H9 (cell line): ENCODE results near the gene JAKMIP1. TPM values are rescaled to one million over a fixed set of nuclear protein-coding genes. Genes with fewer than 3 reads are reported as not detected.

Source experiments
- DNase-seq: peaks from one replicate; pipeline ENCODE4 v3.0.0-alpha.2; 2017
- H2AFZ ChIP-seq: one replicate; pipeline ENCODE4 v1.6.1; 2013; ENCODE audit warnings: mild to moderate bottlenecking, low read length, control low read depth, moderate library complexity
- H2AK5ac ChIP-seq: 2 replicates; pipeline ENCODE4 v1.6.1; 2013; ENCODE audit warnings: low read length, control low read depth, mixed read lengths; ENCODE audit not compliant: insufficient read length
- H2BK120ac ChIP-seq: one replicate; pipeline ENCODE4 v1.6.1; 2013; ENCODE audit warnings: low read depth, mild to moderate bottlenecking, low read length, control low read depth, inconsistent platforms; ENCODE audit not compliant: poor library complexity, severe bottlenecking
- H2BK12ac ChIP-seq: 2 replicates; pipeline ENCODE4 v1.6.1; 2013; ENCODE audit warnings: low read length, control low read depth, mixed read lengths, low read depth; ENCODE audit not compliant: insufficient read length
- H2BK15ac ChIP-seq: 2 replicates; pipeline ENCODE4 v1.6.1; 2013; ENCODE audit warnings: low read depth, low read length, control low read depth
- H2BK20ac ChIP-seq: one replicate; pipeline ENCODE4 v1.6.1; 2013; ENCODE audit warnings: low read depth, mild to moderate bottlenecking, low read length, control low read depth, inconsistent platforms; ENCODE audit not compliant: poor library complexity, severe bottlenecking
- H2BK5ac ChIP-seq: 2 replicates; pipeline ENCODE4 v1.6.1; 2013; ENCODE audit warnings: low read length, control low read depth, mixed read lengths; ENCODE audit not compliant: insufficient read length
- H3K14ac ChIP-seq: 2 replicates; pipeline ENCODE4 v1.6.1; 2013; ENCODE audit warnings: low read length, control low read depth; ENCODE audit not compliant: insufficient read depth
- H3K18ac ChIP-seq: 2 replicates; pipeline ENCODE4 v1.6.1; 2013; ENCODE audit warnings: low read depth, mild to moderate bottlenecking, mixed read lengths, low read length, control low read depth; ENCODE audit not compliant: insufficient read length
- H3K23ac ChIP-seq: 2 replicates; pipeline ENCODE4 v1.6.1; 2013; ENCODE audit warnings: low read length, control low read depth, mixed read lengths, low read depth; ENCODE audit not compliant: insufficient read length
- H3K23me2 ChIP-seq: 2 replicates; pipeline ENCODE4 v1.6.1; 2013; ENCODE audit warnings: low read depth, mild to moderate bottlenecking, mixed read lengths, low read length, control low read depth; ENCODE audit not compliant: insufficient read length, poor library complexity, severe bottlenecking
- H3K27ac ChIP-seq: 2 replicates; pipeline ENCODE4 v1.5.1; 2013; ENCODE audit warnings: low read length, control low read depth, mixed read lengths, low read depth; ENCODE audit not compliant: insufficient read length
- H3K27me3 ChIP-seq: 2 replicates; pipeline ENCODE4 v1.6.1; 2013; ENCODE audit warnings: low read length, control low read depth, inconsistent platforms; ENCODE audit not compliant: insufficient read depth
- H3K4ac ChIP-seq: 2 replicates; pipeline ENCODE4 v1.6.1; 2013; ENCODE audit warnings: low read depth, mild to moderate bottlenecking, control low read depth, inconsistent platforms, low read length, moderate library complexity
- H3K4me1 ChIP-seq: 2 replicates; pipeline ENCODE4 v1.6.1; 2013; ENCODE audit warnings: low read length, control low read depth, inconsistent platforms; ENCODE audit not compliant: insufficient read depth
- H3K4me2 ChIP-seq: 2 replicates; pipeline ENCODE4 v1.6.1; 2013; ENCODE audit warnings: low read length, control low read depth, mixed read lengths; ENCODE audit not compliant: insufficient read length, insufficient read depth
- H3K56ac ChIP-seq: 2 replicates; pipeline ENCODE4 v1.6.1; 2013; ENCODE audit warnings: low read depth, mild to moderate bottlenecking, mixed read lengths, low read length, control low read depth; ENCODE audit not compliant: insufficient read length
- H3K79me1 ChIP-seq: 2 replicates; pipeline ENCODE4 v1.6.1; 2013; ENCODE audit warnings: low read depth, mild to moderate bottlenecking, moderate library complexity, low read length, control low read depth, inconsistent platforms; ENCODE audit not compliant: insufficient read depth, poor library complexity, severe bottlenecking
- H3K79me2 ChIP-seq: 2 replicates; pipeline ENCODE4 v1.6.1; 2013; ENCODE audit warnings: low read length, control low read depth, inconsistent platforms; ENCODE audit not compliant: insufficient read depth
- H3K9ac ChIP-seq: 2 replicates; pipeline ENCODE4 v1.6.1; 2013; ENCODE audit warnings: low read length, control low read depth, mixed read lengths; ENCODE audit not compliant: insufficient read length; ENCODE audit errors: extremely low read depth
- H3K9me3 ChIP-seq: one replicate; pipeline ENCODE4 v1.6.1; 2013; ENCODE audit warnings: low read depth, low read length, inconsistent platforms; ENCODE audit not compliant: control insufficient read depth
- H3T11ph ChIP-seq: one replicate; pipeline ENCODE4 v1.6.1; 2013; ENCODE audit warnings: mild to moderate bottlenecking, low read length, control low read depth, inconsistent platforms
- H4K20me1 ChIP-seq: one replicate; pipeline ENCODE4 v1.6.1; 2013; ENCODE audit not compliant: control insufficient read depth, insufficient read length, insufficient read depth
- H4K5ac ChIP-seq: 2 replicates; pipeline ENCODE4 v1.6.1; 2013; ENCODE audit warnings: low read depth, mild to moderate bottlenecking, mixed read lengths, low read length, control low read depth; ENCODE audit not compliant: insufficient read length
- H4K8ac ChIP-seq: replicated peaks from 2 replicates; pipeline ENCODE4 v1.6.1; 2013; ENCODE audit warnings: low read length, control low read depth, mixed read lengths, low read depth; ENCODE audit not compliant: insufficient read length
- H4K91ac ChIP-seq: 2 replicates; pipeline ENCODE4 v1.6.1; 2013; ENCODE audit warnings: low read depth, mild to moderate bottlenecking, moderate library complexity, mixed read lengths, low read length, control low read depth; ENCODE audit not compliant: insufficient read length
- H3K27ac Mint-ChIP-seq, 3 experiments: 2 replicates in 2 of 3; 3 replicates in 1 of 3; pipeline ENCODE4 v1.8.0; 2020 to 2021; ENCODE audit warnings: mixed read lengths in 3 of 3, mild to moderate bottlenecking in 1 of 3, moderate library complexity in 1 of 3
- H3K27me3 Mint-ChIP-seq: 2 replicates; pipeline ENCODE4 v1.8.0; 2021; ENCODE audit warnings: low read depth, mild to moderate bottlenecking, moderate library complexity, mixed read lengths
- H3K36me3 Mint-ChIP-seq, 3 experiments: 2 replicates in 2 of 3; 3 replicates in 1 of 3; pipeline ENCODE4 v1.8.0; 2020 to 2021; ENCODE audit warnings: low read depth in 3 of 3, mixed read lengths in 3 of 3; ENCODE audit not compliant: insufficient read depth in 1 of 3
- H3K4me1 Mint-ChIP-seq, 2 experiments: 2 replicates each; pipeline ENCODE4 v1.8.0; 2020; ENCODE audit warnings: mixed read lengths in 2 of 2
- H3K4me3 Mint-ChIP-seq, 2 experiments: 2 replicates in 1 of 2; 3 replicates in 1 of 2; pipeline ENCODE4 v1.8.0; 2020 to 2021; ENCODE audit warnings: mild to moderate bottlenecking in 2 of 2, mixed read lengths in 2 of 2, moderate library complexity in 1 of 2
- H3K9me3 Mint-ChIP-seq, 2 experiments: 2 replicates in 1 of 2; 3 replicates in 1 of 2; pipeline ENCODE4 v1.8.0; 2020; ENCODE audit warnings: mild to moderate bottlenecking in 2 of 2, mixed read lengths in 2 of 2, moderate library complexity in 1 of 2
- WGBS: extraction: QIAGEN DNeasy Blood & Tissue Kit; methylation state at CpG from one replicate; pipeline ENCODE4 v1.1.7; 2013; ENCODE audit warnings: missing lambda C conversion rate, low lambda C conversion rate, mixed read lengths; ENCODE audit not compliant: insufficient read length; ENCODE audit errors: extremely low coverage; 5-methylcytosine and 5-hydroxymethylcytosine counted together
- total RNA-seq: library from RNA; stranded (reverse); gene quantifications from 2 replicates; pipeline ENCODE4 v1.2.1, GENCODE V29; 2021
- TF ChIP-seq, protein P1 (sequence below): fragments of 200-600 bp; sonication (generic); conservative IDR thresholded peaks from 3 replicates; pipeline ENCODE4 v1.8.0; 2021; ENCODE audit warnings: antibody characterized with exemption, mild to moderate bottlenecking

JAKMIP1 gene
- total RNA-seq, 1 experiment from 2014 or later: 1.5 TPM

DNA sequence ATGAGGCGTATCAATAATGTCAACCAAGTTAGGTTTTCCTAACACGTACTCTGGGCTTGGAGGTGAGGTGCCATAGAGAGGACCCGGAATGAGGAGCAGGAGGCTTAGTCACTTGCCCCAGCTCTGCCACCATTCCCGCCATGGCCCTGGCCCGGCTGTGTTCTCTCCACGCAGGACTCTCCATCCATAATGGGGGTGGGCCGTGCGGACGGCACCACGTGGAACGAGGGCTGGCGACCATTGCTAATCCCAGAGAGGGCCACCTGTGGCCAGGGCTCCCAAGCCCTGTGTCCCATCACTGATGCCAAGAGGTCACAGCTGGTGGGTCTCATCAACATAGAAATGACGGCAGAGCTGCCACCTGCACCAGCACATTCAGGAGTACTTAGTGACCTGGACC lies 76.4 kb downstream of the JAKMIP1 start:
- Histone ChIP-seq H2BK12ac (no peak overlapping the region), H3K23me2 (no peaks in the 10 kb centered on the region), H3K79me2 (no peaks in the 10 kb centered on the region), H4K91ac (no peak overlapping the region), H3K79me1 (no peaks in the 10 kb centered on the region), H3K23ac (no peak overlapping the region), H2BK20ac (no peak overlapping the region), H3K27me3 (no peaks in the 10 kb centered on the region), H3K27ac (no peak overlapping the region), H3T11ph (no peak overlapping the region), H3K9me3 (no peaks in the 10 kb centered on the region), H3K4me1 (no peaks in the 10 kb centered on the region; the same call in 1 of the 2 replicates), H3K14ac (no peak overlapping the region), H2BK15ac (no peak overlapping the region), H3K4me2 (no peak overlapping the region), H2AFZ (no peak overlapping the region), H2BK5ac (no peak overlapping the region), H4K20me1 (no peaks in the 10 kb centered on the region), H4K5ac (no peak overlapping the region), H2BK120ac (no peak overlapping the region), H3K56ac (no peak overlapping the region), H3K18ac (no peak overlapping the region), H4K8ac (no peak overlapping the region), H3K4ac (no peak overlapping the region), H3K9ac (no peak overlapping the region), H2AK5ac (no peak overlapping the region)
- DNase-seq: no peak
- TF ChIP-seq, protein P1, sequence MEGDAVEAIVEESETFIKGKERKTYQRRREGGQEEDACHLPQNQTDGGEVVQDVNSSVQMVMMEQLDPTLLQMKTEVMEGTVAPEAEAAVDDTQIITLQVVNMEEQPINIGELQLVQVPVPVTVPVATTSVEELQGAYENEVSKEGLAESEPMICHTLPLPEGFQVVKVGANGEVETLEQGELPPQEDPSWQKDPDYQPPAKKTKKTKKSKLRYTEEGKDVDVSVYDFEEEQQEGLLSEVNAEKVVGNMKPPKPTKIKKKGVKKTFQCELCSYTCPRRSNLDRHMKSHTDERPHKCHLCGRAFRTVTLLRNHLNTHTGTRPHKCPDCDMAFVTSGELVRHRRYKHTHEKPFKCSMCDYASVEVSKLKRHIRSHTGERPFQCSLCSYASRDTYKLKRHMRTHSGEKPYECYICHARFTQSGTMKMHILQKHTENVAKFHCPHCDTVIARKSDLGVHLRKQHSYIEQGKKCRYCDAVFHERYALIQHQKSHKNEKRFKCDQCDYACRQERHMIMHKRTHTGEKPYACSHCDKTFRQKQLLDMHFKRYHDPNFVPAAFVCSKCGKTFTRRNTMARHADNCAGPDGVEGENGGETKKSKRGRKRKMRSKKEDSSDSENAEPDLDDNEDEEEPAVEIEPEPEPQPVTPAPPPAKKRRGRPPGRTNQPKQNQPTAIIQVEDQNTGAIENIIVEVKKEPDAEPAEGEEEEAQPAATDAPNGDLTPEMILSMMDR: no peak
- H3K27me3 Mint-ChIP-seq: peaks cover 6% of the 10 kb centered on the region
- no peak overlapping the region for H3K4me3 Mint-ChIP-seq
- H3K27ac Mint-ChIP-seq: no peak overlapping the region; a peak in 1 of 7 replicates
- H3K9me3 Mint-ChIP-seq: no peaks in the 10 kb centered on the region
- no CpG with 5 or more reads among the region's 13 CpGs for WGBS
- H3K4me1 Mint-ChIP-seq: peaks cover 9 to 11% of the 10 kb centered on the region in 2 experiments
- no peaks in the 10 kb centered on the region for H3K36me3 Mint-ChIP-seq
